A673 (cell line): ENCODE data around the gene LSM4. TPM values are rescaled to one million over a fixed set of nuclear protein-coding genes. Genes with fewer than 3 reads are reported as not detected.

Experiments used
- BruUV-seq: library from RNA; stranded (reverse); fragments of 400-500 nt; replicated peaks from 2 replicates; lab custom pipeline; 2021; lab: Mats Ljungman, UMichigan
- CTCF ChIA-PET: fragments of 300-600 bp; sonication (Branson Sonifier 250); formaldehyde crosslinking; loops from one replicate; lab custom pipeline; 2022; ENCODE audit warnings: antibody characterized with exemption; lab: Charles Lee
- POLR2A ChIA-PET: fragments of 300-600 bp; sonication (Branson Sonifier 250); formaldehyde crosslinking; loops from one replicate; lab custom pipeline; 2022; ENCODE audit warnings: antibody characterized with exemption; ENCODE audit not compliant: low non-redundant PET; lab: Charles Lee
- DNase-seq: peaks from one replicate; pipeline ENCODE4 v3.0.0-alpha.2; 2015; ENCODE audit warnings: low spot score
- H3K27ac ChIP-seq: fragments of 200-600 bp; sonication (generic); 2 replicates; pipeline ENCODE4 v1.5.1; 2016; ENCODE audit warnings: mixed run types, low read depth, mild to moderate bottlenecking, mixed read lengths, antibody characterized with exemption, low read length; ENCODE audit not compliant: poor library complexity, severe bottlenecking
- H3K27me3 ChIP-seq: fragments of 200-600 bp; sonication (generic); replicated peaks from 2 replicates; pipeline ENCODE4 v1.6.1; 2017; ENCODE audit warnings: mixed run types, low read depth, mild to moderate bottlenecking, mixed read lengths, antibody characterized with exemption, low read length; ENCODE audit not compliant: insufficient read depth, poor library complexity
- H3K36me3 ChIP-seq: fragments of 200-600 bp; sonication (generic); 2 replicates; pipeline ENCODE4 v1.6.1; 2016; ENCODE audit warnings: mixed run types, mild to moderate bottlenecking, mixed read lengths, antibody characterized with exemption, low read length; ENCODE audit not compliant: insufficient read depth, poor library complexity, severe bottlenecking
- H3K4me1 ChIP-seq: fragments of 200-600 bp; sonication (generic); 2 replicates; pipeline ENCODE4 v1.6.1; 2017; ENCODE audit warnings: mixed run types, mild to moderate bottlenecking, mixed read lengths, antibody characterized with exemption, low read length; ENCODE audit not compliant: insufficient read depth, poor library complexity, severe bottlenecking
- H3K4me3 ChIP-seq: fragments of 200-600 bp; sonication (generic); 2 replicates; pipeline ENCODE4 v1.5.1; 2016; ENCODE audit warnings: low read depth, mixed run types, mild to moderate bottlenecking, mixed read lengths, low read length; ENCODE audit not compliant: poor library complexity, severe bottlenecking
- H3K9me3 ChIP-seq: fragments of 200-600 bp; sonication (generic); 2 replicates; pipeline ENCODE4 v1.6.1; 2016; ENCODE audit warnings: mixed run types, low read depth, mild to moderate bottlenecking, mixed read lengths, antibody characterized with exemption, low read length; ENCODE audit not compliant: poor library complexity, severe bottlenecking
- CTCF ChIP-seq: fragments of 300-800, 200-600 bp; sonication (generic); conservative IDR thresholded peaks from 2 replicates; pipeline ENCODE4 v1.5.1; 2017; ENCODE audit warnings: low read depth, mild to moderate bottlenecking, antibody characterized with exemption, low read length, moderate library complexity, mixed read lengths
- EZH2 ChIP-seq: fragments of 200-600 bp; sonication (generic); IDR thresholded peaks from 2 replicates; pipeline ENCODE4 v1.6.1; 2017; ENCODE audit warnings: borderline replicate concordance, low read depth, mild to moderate bottlenecking, mixed read lengths, antibody characterized with exemption, low read length; ENCODE audit not compliant: poor library complexity, severe bottlenecking
- intact Hi-C: fragments of 100-400 bp; cut with micrococcal nuclease; formaldehyde crosslinking; loops from one replicate; pipeline ENCODE4 v1.10.0; 2022; ENCODE audit not compliant: unreplicated experiment
- total RNA-seq: library from RNA; stranded (reverse); gene quantifications from 2 replicates; pipeline ENCODE4 v1.2.3, GENCODE V29; 2021

The LSM4 gene
- total RNA-seq, 1 experiment from 2014 or later = 252 TPM

GRCh38 chr19:18271433-18271841 is 51.4 kb downstream of the LSM4 start:
- H3K4me1 ChIP-seq = no peaks in the 10 kb centered on the region
- H3K9me3 ChIP-seq = no peaks in the 10 kb centered on the region
- no peak overlapping the region for H3K27ac ChIP-seq
- H3K36me3 ChIP-seq = peaks cover 34% of the 10 kb centered on the region
- H3K4me3 ChIP-seq = no peak overlapping the region
- TF ChIP-seq EZH2 = no peak
- TF ChIP-seq CTCF = no peak
- no TSS peak for BruUV-seq
- no peaks in the 10 kb centered on the region for H3K27me3 ChIP-seq
- ChIA-PET CTCF (interaction anchor here (0.6 to 1.2 kb wide), 3 partner anchors 68 to 243 kb away, joined by 4 to 6 read pairs (median 4); no protein-coding TSS in a partner anchor), POLR2A (no interaction called here)
- intact Hi-C loops = no loop called here
- DNase-seq = no peak

GRCh38 chr19:18270326-18270725 is 52.5 kb downstream of the LSM4 start:
- H3K4me1 ChIP-seq = no peaks in the 10 kb centered on the region
- CTCF ChIA-PET = interaction anchor here (0.6 to 1.3 kb wide), 3 partner anchors 9 to 161 kb away, joined by 3 to 9 read pairs (median 7); no protein-coding TSS in a partner anchor
- BruUV-seq = no TSS peak
- no peak for DNase-seq
- no peaks in the 10 kb centered on the region for H3K9me3 ChIP-seq
- peaks cover 34% of the 10 kb centered on the region for H3K36me3 ChIP-seq
- intact Hi-C loops = no loop called here
- POLR2A ChIA-PET = no interaction called here
- no peak for TF ChIP-seq CTCF
- no peak for TF ChIP-seq EZH2
- H3K27ac ChIP-seq = no peak overlapping the region
- no peaks in the 10 kb centered on the region for H3K27me3 ChIP-seq
- no peak overlapping the region for H3K4me3 ChIP-seq

- intact Hi-C loops = no loop called here
- no TSS peak for BruUV-seq
- H3K27me3 ChIP-seq = no peaks in the 10 kb centered on the region
- peaks cover 35% of the 10 kb centered on the region for H3K36me3 ChIP-seq
- POLR2A ChIA-PET = no interaction called here
- no peak overlapping the region for H3K4me3 ChIP-seq
- no peak for DNase-seq
- no peaks in the 10 kb centered on the region for H3K4me1 ChIP-seq
- no peak overlapping the region for H3K27ac ChIP-seq
- no peak for TF ChIP-seq CTCF
- no peak for TF ChIP-seq EZH2
- H3K9me3 ChIP-seq = no peaks in the 10 kb centered on the region
- CTCF ChIA-PET = interaction anchor here (0.8 kb wide), 1 partner anchor 10 kb away, joined by 3 read pairs; no protein-coding TSS in a partner anchor
Observed at GRCh38 chr19:18269070-18269723, 53.7 kb downstream of the LSM4 start.
